Gastroesophageal sphincter (tissue), 4 donors: Measurements from ENCODE around the gene TCF4. TPM values are rescaled to one million over a fixed set of nuclear protein-coding genes. Genes with fewer than 3 reads are reported as not detected.

Source experiments
- ATAC-seq: fragments of 150-250 bp; one replicate; pipeline ENCODE4 v1.9.1; 2016; ENCODE audit warnings: mild to moderate bottlenecking, moderate library complexity
- H3K27ac ChIP-seq, 4 donors: fragments of 200-600 bp; sonication (generic) in 3 of 4; 1 replicate in 3 of 4; 2 replicates in 1 of 4; pipeline ENCODE4 v1.5.1; 2016 to 2019
- H3K27me3 ChIP-seq: fragments of 200-600 bp; sonication (generic); one replicate; pipeline ENCODE4 v1.5.1; 2019
- H3K36me3 ChIP-seq, 2 donors: fragments of 200-600 bp; sonication (generic); one replicate each; pipeline ENCODE4 v1.5.1; 2019; ENCODE audit warnings: control low read depth in 1 of 2
- H3K4me1 ChIP-seq, 3 donors: fragments of 200-600 bp; sonication (generic); 1 replicate in 2 of 3; 2 replicates in 1 of 3; pipeline ENCODE4 v1.5.1; 2016 to 2019; ENCODE audit warnings: control low read depth in 2 of 3
- H3K4me3 ChIP-seq, 2 donors: fragments of 200-600 bp; sonication (generic); one replicate each; pipeline ENCODE4 v1.5.1; 2019; ENCODE audit warnings: mild to moderate bottlenecking in 1 of 2, moderate library complexity in 1 of 2
- H3K9me3 ChIP-seq, 3 donors: fragments of 200-600 bp; sonication (generic); one replicate each; pipeline ENCODE4 v1.5.1; 2017 to 2019; ENCODE audit warnings: control low read depth in 2 of 3
- CTCF ChIP-seq, 4 experiments: fragments of 200-600 bp in 2 of 4; fragments of 450-650 bp in 2 of 4; sonication (generic) in 1 of 4; IDR thresholded peaks; one replicate each; pipeline ENCODE4 v1.5.1; 2017 to 2019; ENCODE audit warnings: antibody characterized with exemption in 4 of 4, mild to moderate bottlenecking in 2 of 4, moderate library complexity in 2 of 4
- EP300 ChIP-seq: sonication (generic); formaldehyde crosslinking; IDR thresholded peaks from one replicate; pipeline ENCODE4 v1.6.1; 2017; ENCODE audit warnings: antibody characterized with exemption, mild to moderate bottlenecking
- POLR2A ChIP-seq, 2 donors: fragments of 450-650 bp; IDR thresholded peaks; one replicate each; pipeline ENCODE4 v1.6.1; 2017; ENCODE audit warnings: antibody characterized with exemption in 2 of 2, mild to moderate bottlenecking in 2 of 2, moderate library complexity in 1 of 2
- POLR2AphosphoS5 ChIP-seq: sonication (generic); formaldehyde crosslinking; IDR thresholded peaks from one replicate; pipeline ENCODE4 v1.6.1; 2017; ENCODE audit warnings: antibody characterized with exemption
- WGBS, 2 donors: methylation state at CpG; one replicate each; pipeline ENCODE4 v1.1.5; 2018; ENCODE audit warnings: low coverage in 1 of 2; 5-methylcytosine and 5-hydroxymethylcytosine counted together
- total RNA-seq, 4 donors: library from RNA; depleted of rRNA; stranded (reverse); fragments of >200 nt; gene quantifications; one replicate each; pipeline ENCODE4 v1.1.0, GENCODE V29; 2016

The TCF4 gene
- total RNA-seq, 4 donors from 2014 or later = 64.1 to 87.6 (median 76.2) TPM

- ATAC-seq = no peak
- WGBS, 2 donors = 74 to 93% methylated on average over 5 to 6 of the region's 6 CpGs
- Histone ChIP-seq H3K27ac (peak overlapping the region; percentile 47 to 71 (median 68)), H3K4me1 (peaks cover 0 to 32% (median 4%) of the 10 kb centered on the region in 3 donors), H3K36me3 (no peaks in the 10 kb centered on the region), H3K27me3 (no peaks in the 10 kb centered on the region), H3K4me3 (peak overlapping the region in 1 of 2 donors; percentile 42), H3K9me3 (no peaks in the 10 kb centered on the region)
- TF ChIP-seq POLR2AphosphoS5 (no peak), POLR2A (IDR thresholded peaks at IDR 0.05) (no peak), EP300 (no peak), CTCF (IDR thresholded peaks at IDR 0.05) (no peak)
Observed at GRCh38 chr18:55420665-55421307, 167.2 kb downstream of the TCF4 start.

- ATAC-seq = no peak
- TF ChIP-seq POLR2A (IDR thresholded peaks at IDR 0.05) (no peak), CTCF (IDR thresholded peaks at IDR 0.05) (no peak), POLR2AphosphoS5 (no peak), EP300 (no peak)
- peak overlapping the region in 3 of 4 donors; percentile 67 to 71 (median 68) for H3K27ac ChIP-seq
- H3K4me1 ChIP-seq = peaks cover 0 to 39% (median 4%) of the 10 kb centered on the region in 3 donors
- no peaks in the 10 kb centered on the region for H3K36me3 ChIP-seq
- H3K4me3 ChIP-seq = peak overlapping the region in 1 of 2 donors; percentile 42
- H3K9me3 ChIP-seq = no peaks in the 10 kb centered on the region
- 64 to 71% methylated on average over 3 to 7 of the region's 7 CpGs for whole genome bisulfite sequencing, 2 donors
- no peaks in the 10 kb centered on the region for H3K27me3 ChIP-seq
Observed at GRCh38 chr18:55419947-55420664, 167.9 kb downstream of the TCF4 start.

- TF ChIP-seq EP300 (no peak), CTCF (IDR thresholded peaks at IDR 0.05) (no peak), POLR2A (IDR thresholded peaks at IDR 0.05) (no peak), POLR2AphosphoS5 (no peak)
- Histone ChIP-seq H3K36me3 (no peaks in the 10 kb centered on the region), H3K4me3 (peak overlapping the region in 1 of 2 donors; percentile 42), H3K4me1 (peaks cover 0 to 40% (median 4%) of the 10 kb centered on the region in 3 donors), H3K27ac (peak overlapping the region in 3 of 4 donors; percentile 67 to 71 (median 68)), H3K27me3 (no peaks in the 10 kb centered on the region), H3K9me3 (no peaks in the 10 kb centered on the region)
- WGBS, 2 donors = 63 to 77% methylated on average over 5 of the region's 5 CpGs
- no peak for ATAC-seq
Observed at GRCh38 chr18:55419132-55419946, 168.7 kb downstream of the TCF4 start.

GRCh38 chr18:55418439-55418838 is 169.6 kb downstream of the TCF4 start:
- no peak for ATAC-seq
- Histone ChIP-seq H3K36me3 (no peaks in the 10 kb centered on the region), H3K4me3 (no peak overlapping the region), H3K4me1 (peaks cover 0 to 35% (median 4%) of the 10 kb centered on the region in 3 donors), H3K27ac (peak overlapping the region in 2 of 4 donors; percentile 67 to 68), H3K9me3 (no peaks in the 10 kb centered on the region), H3K27me3 (no peaks in the 10 kb centered on the region)
- TF ChIP-seq EP300 = no peak
- no peak for TF ChIP-seq POLR2AphosphoS5
- no peak for TF ChIP-seq CTCF (IDR thresholded peaks at IDR 0.05)
- TF ChIP-seq POLR2A (IDR thresholded peaks at IDR 0.05) = no peak
